NCI-H187 (cell line): ENCODE results near the gene FOSB.
"Not testable (repeated sequence)": the region's sequence is repeated elsewhere in the genome, so short reads cannot be mapped to it uniquely, and the experiment has no call there.

Experiments
- DNase-seq, 2 experiments: peaks; one replicate each; lab custom pipeline; 2025; lab: John Stamatoyannopoulos, UW

Gene FOSB

DNA sequence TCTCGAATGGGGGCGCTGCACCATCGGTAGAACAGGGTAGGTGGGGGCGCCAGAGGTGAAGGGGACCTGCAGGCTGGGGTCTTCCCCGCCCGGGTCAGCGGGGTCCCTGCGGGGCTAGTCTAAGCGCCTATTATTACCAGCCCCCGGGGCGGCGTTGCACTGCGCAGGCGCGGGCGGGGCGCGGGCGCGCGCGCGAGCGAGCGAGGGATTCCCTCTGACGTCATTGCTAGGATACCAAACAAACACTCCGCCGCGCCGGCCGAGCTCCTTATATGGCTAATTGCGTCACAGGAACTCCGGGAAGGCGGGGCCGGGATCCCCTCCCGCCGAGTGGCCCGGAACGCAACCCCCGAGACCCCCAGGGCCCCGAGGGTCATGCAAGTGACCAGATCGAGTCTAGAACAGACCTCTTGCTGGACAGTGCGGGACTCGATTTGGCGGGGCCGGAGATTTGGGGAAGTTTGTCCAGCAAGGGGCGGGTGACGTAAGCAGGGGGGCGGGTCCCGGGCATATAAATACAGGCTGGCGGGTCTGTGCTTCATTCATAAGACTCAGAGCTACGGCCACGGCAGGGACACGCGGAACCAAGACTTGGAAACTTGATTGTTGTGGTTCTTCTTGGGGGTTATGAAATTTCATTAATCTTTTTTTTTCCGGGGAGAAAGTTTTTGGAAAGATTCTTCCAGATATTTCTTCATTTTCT lies at the start of gene FOSB:
Gene FOSB, plus strand, starts transcription at position 541 of the 703 bp plus-strand sequence. CDS start 591 bp downstream, outside the sequence.
- DNase-seq, result peak; percentile 90 to 92

- no peak for DNase-seq
Measured at GRCh38 chr19:45418802-45419201, 49.0 kb upstream of the FOSB start.

DNA sequence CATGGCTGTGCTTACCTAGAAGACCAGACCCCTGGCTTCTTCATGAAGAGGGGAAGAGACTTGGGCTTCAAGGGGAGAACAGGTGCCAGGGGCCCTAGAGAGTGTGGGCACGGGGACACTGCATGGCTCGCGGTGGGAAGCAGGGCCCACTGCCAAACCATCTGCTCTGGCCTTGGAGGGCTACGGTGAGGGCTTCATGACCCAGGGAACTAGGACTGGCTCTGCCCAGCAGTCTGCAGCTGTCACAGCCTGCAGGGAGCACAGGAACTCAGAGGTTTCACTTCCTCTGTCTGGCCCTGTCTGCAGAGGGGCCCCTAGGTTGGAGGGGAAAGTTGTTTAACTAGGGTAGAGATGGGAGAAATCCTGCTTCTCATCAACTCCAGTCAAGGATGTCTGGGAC lies 48.4 kb upstream of the FOSB start:
- DNase-seq, result no peak

DNA sequence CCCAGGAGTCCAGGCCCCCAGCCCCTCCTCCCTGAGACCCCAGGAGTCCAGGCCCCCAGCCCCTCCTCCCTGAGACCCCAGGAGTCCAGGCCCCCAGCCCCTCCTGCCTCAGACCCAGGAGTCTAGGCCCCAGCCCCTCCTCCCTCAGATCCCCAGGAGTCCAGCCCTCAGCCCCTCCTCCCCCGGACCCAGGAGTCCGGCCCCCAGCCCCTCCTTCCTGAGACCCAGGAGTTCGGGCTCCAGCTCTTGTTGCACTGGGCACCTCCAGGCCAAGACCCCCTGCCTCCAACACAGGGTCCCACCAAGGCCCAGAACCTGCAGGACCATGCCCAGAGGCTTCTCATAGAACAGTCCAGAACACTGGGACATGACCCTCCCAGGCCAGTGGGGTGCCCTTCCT lies 47.9 kb upstream of the FOSB start:
- DNase-seq, result no peak

DNA sequence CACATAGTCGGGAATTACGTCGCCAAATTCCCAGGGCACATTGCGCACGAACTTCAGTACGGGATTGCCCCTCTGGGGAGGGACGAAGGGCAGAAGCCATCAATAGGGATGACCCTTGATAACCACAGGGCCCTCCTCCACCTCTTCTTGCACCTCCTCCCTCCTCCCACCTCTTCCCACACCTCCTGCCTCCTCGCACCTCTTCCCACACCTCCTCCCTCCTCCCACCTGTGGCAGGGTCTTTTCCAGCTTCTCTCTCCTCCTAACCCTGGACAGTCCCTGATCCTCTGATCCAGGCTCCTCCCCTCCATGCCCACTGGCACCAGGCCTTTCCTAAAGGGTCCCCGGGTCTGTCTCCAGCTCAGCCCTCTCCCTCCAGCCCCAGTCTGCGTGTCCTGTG lies 47.4 kb upstream of the FOSB start:
- no peak for DNase-seq

DNA sequence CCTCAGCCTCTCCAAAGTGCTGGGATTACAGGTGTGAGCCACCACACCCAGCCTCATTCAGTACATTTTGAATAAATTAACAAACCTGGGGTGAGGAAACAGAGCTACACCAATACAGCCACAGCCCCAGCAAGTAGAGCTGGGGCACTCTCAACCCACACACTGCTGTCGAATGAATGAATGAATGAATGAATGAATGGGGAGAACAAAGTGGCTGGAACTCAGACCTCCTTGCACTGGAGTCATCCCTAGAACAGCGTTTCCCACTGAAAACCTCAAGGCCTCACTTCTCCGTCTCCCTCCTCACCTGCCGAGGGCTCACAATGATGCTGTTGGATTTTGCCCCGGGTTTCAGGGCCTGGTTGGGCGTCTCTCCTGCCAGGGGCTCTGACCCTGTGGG lies 46.9 kb upstream of the FOSB start:
- no peak for DNase-seq

- no peak for DNase-seq
Measured at GRCh38 chr19:45421947-45422498, 45.8 kb upstream of the FOSB start.

- no peak for DNase-seq
Measured at GRCh38 chr19:45423033-45423588, 44.7 kb upstream of the FOSB start.

DNA sequence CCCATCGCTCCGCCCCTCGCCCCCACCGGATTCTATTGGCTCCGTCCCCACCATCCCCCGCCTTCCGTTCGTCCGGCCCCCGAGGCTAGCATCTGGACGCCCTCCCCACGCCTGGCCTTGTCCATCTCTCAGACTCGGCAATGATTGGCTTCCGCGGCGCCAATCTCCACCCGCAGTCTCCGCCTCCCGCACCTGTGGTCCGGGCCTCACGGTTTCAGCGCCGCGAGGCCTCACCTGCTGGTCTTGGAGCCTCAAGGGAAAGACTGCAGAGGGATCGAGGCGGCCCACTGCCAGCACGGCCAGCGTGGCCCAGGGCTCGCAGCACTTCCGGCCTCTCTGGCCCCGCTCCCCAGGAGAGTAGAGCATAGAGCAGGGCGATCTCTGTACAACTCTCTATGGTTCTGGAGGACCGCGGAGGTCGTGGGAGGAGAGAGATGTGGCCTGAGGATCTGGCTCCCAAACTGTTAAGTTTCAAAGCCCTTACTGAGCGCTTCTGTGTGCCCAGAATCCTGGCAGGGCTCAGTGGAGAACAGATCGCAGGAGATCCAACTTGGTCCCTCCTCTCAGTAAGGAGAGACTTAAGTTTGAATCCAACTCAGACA lies 44.1 kb upstream of the FOSB start, which contains the start of gene ERCC1:
Gene ERCC1, minus strand, starts transcription at position 329 of the 602 bp plus-strand sequence. CDS start 543 bp downstream, outside the sequence.
- DNase-seq, result peak; percentile 98 to 99

- no peak for DNase-seq
Measured at GRCh38 chr19:45424191-45425058, 43.4 kb upstream of the FOSB start.

- DNase-seq, result no peak
Measured at GRCh38 chr19:45428384-45429231, 39.2 kb upstream of the FOSB start.

DNA sequence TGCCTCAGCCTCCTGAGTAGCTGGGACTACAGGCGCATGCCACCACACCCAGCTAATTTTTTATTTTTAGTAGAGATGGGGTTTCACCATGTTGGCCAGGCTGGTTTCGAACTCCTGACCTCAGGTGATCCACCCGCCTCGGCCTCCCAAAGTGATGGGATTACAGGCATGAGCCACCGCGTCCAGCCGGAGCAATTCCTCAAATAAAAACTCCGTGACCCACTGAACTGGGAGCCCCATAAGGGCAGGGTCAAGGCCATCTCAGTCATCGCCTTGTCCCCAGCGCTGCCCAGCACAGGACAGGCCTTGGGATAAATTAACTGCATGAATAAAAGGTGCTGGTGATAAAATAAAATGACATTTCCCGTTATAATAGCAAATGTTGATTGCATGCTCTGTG lies 37.9 kb upstream of the FOSB start:
- not testable (repeated sequence) for DNase-seq

- DNase-seq, result not testable (repeated sequence)
Measured at GRCh38 chr19:45431008-45431407, 36.8 kb upstream of the FOSB start.

DNA sequence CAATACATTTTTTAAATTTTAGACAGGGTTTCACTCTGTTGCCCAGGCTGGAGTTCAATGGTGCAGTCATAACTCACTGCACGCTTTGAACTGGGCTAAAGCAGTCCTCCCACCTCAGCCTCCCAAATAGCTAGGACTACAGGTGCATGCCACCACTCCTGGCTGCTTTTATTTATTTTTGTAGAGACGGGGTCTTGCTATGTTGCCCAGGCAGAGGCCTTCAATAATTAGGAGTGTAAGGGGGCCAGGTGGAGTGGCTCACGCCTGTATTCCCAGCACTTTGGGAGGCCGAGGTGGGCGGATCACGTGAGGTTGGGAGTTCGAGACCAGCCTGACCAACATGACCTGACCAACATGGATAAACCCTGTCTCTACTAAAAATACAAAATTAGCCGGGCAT lies 35.3 kb upstream of the FOSB start:
- DNase-seq, result not testable (repeated sequence)

GRCh38 chr19:45437328-45437727 lies 30.5 kb upstream of the FOSB start:
- no peak for DNase-seq

DNA sequence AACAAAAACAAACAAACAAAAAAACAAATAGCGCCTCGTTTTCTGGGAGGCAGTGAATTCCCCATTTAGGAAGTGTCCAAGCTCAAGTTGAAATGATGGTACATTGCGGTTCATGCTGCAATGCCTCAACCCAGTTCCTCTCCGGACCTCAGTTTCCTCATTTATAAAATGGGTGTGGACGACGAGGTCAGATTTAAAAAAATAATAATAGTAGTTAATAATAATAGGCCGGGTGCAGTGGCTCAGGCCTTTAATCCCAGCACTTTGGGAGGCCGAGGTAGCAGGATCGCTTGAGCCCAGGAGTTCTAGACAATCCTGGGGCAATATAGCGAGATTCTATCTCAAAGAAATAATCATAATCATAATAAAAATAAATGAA lies 28.6 kb upstream of the FOSB start:
- no peak for DNase-seq

GRCh38 chr19:45439569-45440258 lies 28.1 kb upstream of the FOSB start:
- DNase-seq, result peak; percentile 44 to 58

- DNase-seq, result no peak
Measured at GRCh38 chr19:45440259-45440638, 27.5 kb upstream of the FOSB start.

DNA sequence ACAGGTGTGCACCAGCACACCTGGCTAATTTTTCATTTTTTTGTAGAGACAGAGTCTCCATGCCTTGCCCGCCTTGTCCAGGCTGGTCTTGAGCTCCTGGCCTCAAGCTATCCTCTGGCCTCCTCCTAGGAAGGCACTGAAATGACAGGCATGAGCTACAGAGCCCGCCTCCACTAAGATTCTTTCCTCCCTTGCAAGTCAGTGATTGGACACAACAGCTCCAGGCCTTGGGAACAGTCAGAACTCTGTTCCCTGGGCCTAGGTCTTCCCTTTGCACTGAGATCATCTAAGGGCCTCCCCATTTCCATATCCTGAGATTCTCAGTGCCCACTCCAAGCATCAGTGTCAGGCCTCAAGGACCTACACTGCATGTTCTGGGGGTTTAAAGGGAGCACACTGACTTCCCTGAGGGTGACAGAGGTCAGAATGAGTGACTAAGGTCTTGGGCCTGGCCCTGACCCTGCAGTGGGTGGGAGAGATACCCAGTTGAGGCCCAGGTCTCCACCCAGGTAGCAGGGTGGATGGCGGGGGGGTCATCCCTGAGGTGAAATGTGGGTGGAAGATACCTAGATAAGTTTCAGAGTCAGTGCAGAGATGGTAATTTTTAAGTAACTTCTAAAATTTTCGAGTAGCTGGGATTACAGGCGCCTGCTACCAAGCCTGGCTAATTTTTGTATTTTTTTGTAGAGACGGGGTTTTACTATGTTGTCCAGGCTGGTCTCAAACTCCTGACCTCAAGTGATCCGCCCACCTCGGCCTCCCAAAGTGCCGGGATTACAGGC lies 26.7 kb upstream of the FOSB start:
- DNase-seq, result no peak

DNA sequence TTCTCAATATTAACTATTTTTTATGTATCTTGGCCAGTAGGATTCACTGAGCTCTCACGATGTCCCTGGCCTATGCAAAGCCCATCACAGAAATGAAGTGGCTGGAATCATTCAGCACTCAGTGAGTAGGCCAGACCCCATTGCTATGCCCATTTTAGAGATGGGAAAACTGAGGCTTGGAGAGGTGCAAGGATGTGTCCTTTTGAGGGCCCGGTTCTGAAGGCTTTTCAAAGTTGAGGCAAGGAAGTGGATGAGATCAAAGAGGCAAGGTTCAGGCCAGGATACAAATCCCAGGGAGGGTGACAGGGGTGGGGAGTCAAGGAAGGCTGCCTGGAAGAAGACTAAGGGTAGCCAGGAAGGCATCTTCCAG lies 25.4 kb upstream of the FOSB start:
- DNase-seq, result no peak
